ENCODE results near the gene BHLHA15. TPM values are rescaled to one million over a fixed set of nuclear protein-coding genes. Genes with fewer than 3 reads are reported as not detected.

The BHLHA15 gene
- total RNA-seq, 1 donor from 2014 or later = 0.32 TPM

GRCh38 chr7:98187138-98187502 lies 24.1 kb upstream of the BHLHA15 start:
- TF ChIP-seq, protein P1, sequence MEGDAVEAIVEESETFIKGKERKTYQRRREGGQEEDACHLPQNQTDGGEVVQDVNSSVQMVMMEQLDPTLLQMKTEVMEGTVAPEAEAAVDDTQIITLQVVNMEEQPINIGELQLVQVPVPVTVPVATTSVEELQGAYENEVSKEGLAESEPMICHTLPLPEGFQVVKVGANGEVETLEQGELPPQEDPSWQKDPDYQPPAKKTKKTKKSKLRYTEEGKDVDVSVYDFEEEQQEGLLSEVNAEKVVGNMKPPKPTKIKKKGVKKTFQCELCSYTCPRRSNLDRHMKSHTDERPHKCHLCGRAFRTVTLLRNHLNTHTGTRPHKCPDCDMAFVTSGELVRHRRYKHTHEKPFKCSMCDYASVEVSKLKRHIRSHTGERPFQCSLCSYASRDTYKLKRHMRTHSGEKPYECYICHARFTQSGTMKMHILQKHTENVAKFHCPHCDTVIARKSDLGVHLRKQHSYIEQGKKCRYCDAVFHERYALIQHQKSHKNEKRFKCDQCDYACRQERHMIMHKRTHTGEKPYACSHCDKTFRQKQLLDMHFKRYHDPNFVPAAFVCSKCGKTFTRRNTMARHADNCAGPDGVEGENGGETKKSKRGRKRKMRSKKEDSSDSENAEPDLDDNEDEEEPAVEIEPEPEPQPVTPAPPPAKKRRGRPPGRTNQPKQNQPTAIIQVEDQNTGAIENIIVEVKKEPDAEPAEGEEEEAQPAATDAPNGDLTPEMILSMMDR (IDR thresholded peaks at IDR 0.05) = no peak
- DNase-seq (ENCODE audit: low spot score) = no peak
- H3K36me3 Mint-ChIP-seq (ENCODE audit: low read depth) = peaks cover 17% of the 10 kb centered on the region
- H3K4me1 Mint-ChIP-seq (ENCODE audit: low read depth) = peaks cover 17% of the 10 kb centered on the region
- H3K27ac Mint-ChIP-seq (ENCODE audit: unreplicated experiment) = peak overlapping the region; percentile 68
- no peaks in the 10 kb centered on the region for H3K9me3 Mint-ChIP-seq (ENCODE audit: low read depth)
- H3K27me3 Mint-ChIP-seq (ENCODE audit: low read depth) = no peaks in the 10 kb centered on the region
- H3K4me3 Mint-ChIP-seq (ENCODE audit: unreplicated experiment) = no peak overlapping the region

DNA sequence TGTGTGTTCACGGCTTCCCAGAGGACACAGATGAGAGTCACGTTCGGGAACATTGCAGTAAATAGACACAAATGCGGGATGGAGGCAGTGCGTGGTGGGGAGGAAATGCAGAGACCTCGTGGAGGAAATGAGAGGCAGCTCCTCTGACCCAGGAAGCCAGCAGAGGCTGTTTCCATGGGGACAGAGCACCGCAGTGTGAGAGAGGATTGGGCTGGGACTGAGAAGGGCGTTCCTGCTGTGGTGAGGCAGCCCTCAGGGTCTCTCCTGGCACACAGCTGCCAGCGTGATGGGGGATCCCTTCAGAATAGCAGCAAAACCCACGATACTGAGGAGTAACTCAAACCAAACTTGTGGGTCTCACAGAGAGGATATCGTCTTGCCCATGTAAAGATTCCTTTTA lies 21.7 kb upstream of the BHLHA15 start:
- H3K27me3 Mint-ChIP-seq (ENCODE audit: low read depth) = no peaks in the 10 kb centered on the region
- H3K9me3 Mint-ChIP-seq (ENCODE audit: low read depth) = no peaks in the 10 kb centered on the region
- no peak for DNase-seq (ENCODE audit: low spot score)
- no peak overlapping the region for H3K4me3 Mint-ChIP-seq (ENCODE audit: unreplicated experiment)
- TF ChIP-seq, protein P1 (IDR thresholded peaks at IDR 0.05) = no peak
- no peak overlapping the region for H3K27ac Mint-ChIP-seq (ENCODE audit: unreplicated experiment)
- H3K4me1 Mint-ChIP-seq (ENCODE audit: low read depth) = peaks cover 25% of the 10 kb centered on the region
- H3K36me3 Mint-ChIP-seq (ENCODE audit: low read depth) = peaks cover 24% of the 10 kb centered on the region

DNA sequence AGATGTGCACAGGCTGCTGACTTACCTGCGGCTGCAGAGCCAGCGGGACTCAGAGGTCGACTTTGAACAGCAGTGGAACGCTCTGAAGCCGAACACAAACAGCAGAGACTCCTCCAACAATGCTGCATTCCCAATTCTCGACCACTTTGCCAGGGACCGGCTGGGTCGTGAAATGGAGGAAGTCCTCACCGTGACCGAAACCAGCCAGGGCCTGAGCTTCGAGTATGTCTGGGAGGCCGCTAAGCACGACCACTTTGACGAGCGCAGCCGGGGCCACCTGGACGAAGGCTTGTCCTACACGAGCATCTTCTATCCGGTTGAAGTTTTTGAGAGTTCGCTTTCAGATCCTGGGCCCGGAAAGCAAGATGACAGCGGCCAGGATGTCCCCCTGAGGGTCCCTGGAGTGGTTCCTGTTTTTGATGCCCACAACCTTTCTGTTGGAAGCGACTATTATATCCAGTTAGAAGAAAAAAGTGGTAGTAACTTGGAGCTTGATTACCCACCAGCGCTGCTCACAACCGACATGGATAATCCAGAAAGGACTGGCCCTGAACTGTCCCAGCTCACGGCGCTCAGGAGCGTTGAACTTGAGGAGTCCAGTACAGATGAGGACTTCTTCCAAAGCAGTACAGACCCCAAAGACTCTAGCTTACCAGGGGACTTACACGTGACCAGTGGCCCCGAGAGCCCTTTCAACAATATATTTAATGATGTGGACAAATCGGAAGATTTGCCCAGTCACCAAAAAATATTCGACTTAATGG lies 19.4 kb upstream of the BHLHA15 start:
- Mint-ChIP-seq H3K27me3 (ENCODE audit: low read depth) (no peaks in the 10 kb centered on the region), H3K4me3 (ENCODE audit: unreplicated experiment) (no peak overlapping the region), H3K9me3 (ENCODE audit: low read depth) (no peaks in the 10 kb centered on the region), H3K4me1 (ENCODE audit: low read depth) (peaks cover 28% of the 10 kb centered on the region), H3K36me3 (ENCODE audit: low read depth) (peaks cover 27% of the 10 kb centered on the region), H3K27ac (ENCODE audit: unreplicated experiment) (no peak overlapping the region)
- DNase-seq (ENCODE audit: low spot score) = no peak
- TF ChIP-seq, protein P1 (IDR thresholded peaks at IDR 0.05) = no peak

GRCh38 chr7:98192781-98193457 lies 18.3 kb upstream of the BHLHA15 start:
- DNase-seq (ENCODE audit: low spot score) = no peak
- H3K9me3 Mint-ChIP-seq (ENCODE audit: low read depth) = no peaks in the 10 kb centered on the region
- peaks cover 29% of the 10 kb centered on the region for H3K36me3 Mint-ChIP-seq (ENCODE audit: low read depth)
- no peak overlapping the region for H3K4me3 Mint-ChIP-seq (ENCODE audit: unreplicated experiment)
- no peak overlapping the region for H3K27ac Mint-ChIP-seq (ENCODE audit: unreplicated experiment)
- peaks cover 20% of the 10 kb centered on the region for H3K4me1 Mint-ChIP-seq (ENCODE audit: low read depth)
- no peaks in the 10 kb centered on the region for H3K27me3 Mint-ChIP-seq (ENCODE audit: low read depth)
- TF ChIP-seq, protein P1 (IDR thresholded peaks at IDR 0.05) = no peak

- no peak for DNase-seq (ENCODE audit: low spot score)
- Mint-ChIP-seq H3K27ac (ENCODE audit: unreplicated experiment) (peak overlapping the region; percentile 22), H3K27me3 (ENCODE audit: low read depth) (no peaks in the 10 kb centered on the region), H3K9me3 (ENCODE audit: low read depth) (no peaks in the 10 kb centered on the region), H3K4me3 (ENCODE audit: unreplicated experiment) (no peak overlapping the region), H3K4me1 (ENCODE audit: low read depth) (peaks cover 20% of the 10 kb centered on the region), H3K36me3 (ENCODE audit: low read depth) (peaks cover 29% of the 10 kb centered on the region)
- TF ChIP-seq, protein P1 (IDR thresholded peaks at IDR 0.05) = no peak
These were observed 17.6 kb upstream of the BHLHA15 start for GRCh38 chr7:98193474-98194180.
